Stomach (tissue), 9 donors: ENCODE measurements around the gene ADM5. TPM values are rescaled to one million over a fixed set of nuclear protein-coding genes. Genes with fewer than 3 reads are reported as not detected.

Source experiments
- DNase-seq, 2 donors: peaks; one replicate each; pipeline versions ENCODE4 v3.0.0 to v3.0.0-alpha.2; 2013 to 2019
- H3K27ac ChIP-seq, 5 donors: fragments of 200-600 bp in 4 of 5; sonication (generic) in 4 of 5; one replicate each; pipeline ENCODE4 v1.5.1; 2013 to 2019; ENCODE audit warnings: mild to moderate bottlenecking in 1 of 5, moderate library complexity in 1 of 5
- H3K27me3 ChIP-seq, 3 donors: fragments of 200-600 bp; sonication (generic); one replicate each; pipeline ENCODE4 v1.5.1; 2017 to 2019; ENCODE audit warnings: mixed run types in 1 of 3
- H3K36me3 ChIP-seq, 4 donors: fragments of 200-600 bp; sonication (generic); 1 replicate in 3 of 4; 2 replicates in 1 of 4; pipeline ENCODE4 v1.5.1; 2016 to 2019
- H3K4me1 ChIP-seq, 4 donors: fragments of 200-600 bp; sonication (generic); one replicate each; pipeline ENCODE4 v1.5.1; 2016 to 2019
- H3K4me3 ChIP-seq, 4 donors: fragments of 200-600 bp; sonication (generic) in 3 of 4; one replicate each; pipeline ENCODE4 v1.5.1; 2016 to 2019; ENCODE audit warnings: mild to moderate bottlenecking in 1 of 4
- H3K9me3 ChIP-seq, 4 donors: fragments of 200-600 bp; sonication (generic); one replicate each; pipeline ENCODE4 v1.5.1; 2016 to 2019
- EP300 ChIP-seq: sonication (generic); formaldehyde crosslinking; IDR thresholded peaks from one replicate; pipeline ENCODE4 v1.6.1; 2017; ENCODE audit warnings: antibody characterized with exemption
- POLR2A ChIP-seq, 4 donors: fragments of 450-650 bp; IDR thresholded peaks; one replicate each; pipeline ENCODE4 v1.6.1; 2016; ENCODE audit warnings: antibody characterized with exemption in 4 of 4, control low read depth in 2 of 4, mild to moderate bottlenecking in 1 of 4, moderate library complexity in 1 of 4
- POLR2AphosphoS5 ChIP-seq, 3 donors: sonication (generic); formaldehyde crosslinking; IDR thresholded peaks; one replicate each; pipeline ENCODE4 v1.6.1; 2016; ENCODE audit warnings: antibody characterized with exemption in 3 of 3
- WGBS, 5 donors: extraction: QIAGEN DNeasy Blood & Tissue Kit in 3 of 5; methylation state at CpG; one replicate each; pipeline versions ENCODE4 v1.1.5 to v1.1.7; 2013 to 2018; 5-methylcytosine and 5-hydroxymethylcytosine counted together
- intact Hi-C: fragments of 100-400 bp; cut with DNase I; formaldehyde crosslinking; loops from one replicate; pipeline ENCODE4 v1.15.1; 2023; ENCODE audit warnings: low total_unique reads
- polyA plus RNA-seq, 3 donors: library from polyadenylated mRNA; stranded (reverse); fragments of 200-250 nt; gene quantifications; one replicate each; pipeline ENCODE4 v1.2.3, GENCODE V29; 2013
- total RNA-seq, 5 donors: library from RNA; depleted of rRNA; stranded (reverse); fragments of >200 nt; gene quantifications; one replicate each; pipeline versions ENCODE4 v1.1.0 to v1.2.3, GENCODE V29; 2014 to 2016
- TF ChIP-seq, protein P1 (sequence below), 7 experiments: fragments of 450-650 bp in 4 of 7; fragments of 200-600 bp in 3 of 7; sonication (generic) in 3 of 7; IDR thresholded peaks; one replicate each; pipeline ENCODE4 v1.5.1; 2016 to 2019; ENCODE audit warnings: antibody characterized with exemption in 7 of 7, control low read depth in 2 of 7, mild to moderate bottlenecking in 1 of 7
- donor health status: healthy with polysubstance abuse.
- donor health status: Bipolar disorder and iron deficiency.
- donor health status: healthy.

Gene ADM5
- total and polyA plus RNA-seq, 8 donors = 0.61 to 2.5 (median 1.1) TPM; not detected in 3

- Histone ChIP-seq H3K36me3 (no peaks in the 10 kb centered on the region), H3K4me1 (peaks cover 0 to 4% (median 0%) of the 10 kb centered on the region in 4 donors), H3K27me3 (peaks cover 0 to 21% (median 9%) of the 10 kb centered on the region in 3 donors), H3K27ac (no peak overlapping the region), H3K4me3 (no peak overlapping the region), H3K9me3 (no peaks in the 10 kb centered on the region)
- 77 to 91% (median 87%) methylated on average over 5 of the region's 5 CpGs for WGBS, 5 donors
- intact Hi-C loops = no loop called here
- no peak for TF ChIP-seq POLR2AphosphoS5 (IDR thresholded peaks at IDR 0.05)
- no peak for TF ChIP-seq EP300
- no peak for TF ChIP-seq POLR2A (IDR thresholded peaks at IDR 0.05)
- TF ChIP-seq, protein P1, sequence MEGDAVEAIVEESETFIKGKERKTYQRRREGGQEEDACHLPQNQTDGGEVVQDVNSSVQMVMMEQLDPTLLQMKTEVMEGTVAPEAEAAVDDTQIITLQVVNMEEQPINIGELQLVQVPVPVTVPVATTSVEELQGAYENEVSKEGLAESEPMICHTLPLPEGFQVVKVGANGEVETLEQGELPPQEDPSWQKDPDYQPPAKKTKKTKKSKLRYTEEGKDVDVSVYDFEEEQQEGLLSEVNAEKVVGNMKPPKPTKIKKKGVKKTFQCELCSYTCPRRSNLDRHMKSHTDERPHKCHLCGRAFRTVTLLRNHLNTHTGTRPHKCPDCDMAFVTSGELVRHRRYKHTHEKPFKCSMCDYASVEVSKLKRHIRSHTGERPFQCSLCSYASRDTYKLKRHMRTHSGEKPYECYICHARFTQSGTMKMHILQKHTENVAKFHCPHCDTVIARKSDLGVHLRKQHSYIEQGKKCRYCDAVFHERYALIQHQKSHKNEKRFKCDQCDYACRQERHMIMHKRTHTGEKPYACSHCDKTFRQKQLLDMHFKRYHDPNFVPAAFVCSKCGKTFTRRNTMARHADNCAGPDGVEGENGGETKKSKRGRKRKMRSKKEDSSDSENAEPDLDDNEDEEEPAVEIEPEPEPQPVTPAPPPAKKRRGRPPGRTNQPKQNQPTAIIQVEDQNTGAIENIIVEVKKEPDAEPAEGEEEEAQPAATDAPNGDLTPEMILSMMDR (IDR thresholded peaks at IDR 0.05) = no peak
- DNase-seq = no peak
Observed at GRCh38 chr19:49699364-49699763, 10.0 kb downstream of the ADM5 start.

- DNase-seq = no peak
- Histone ChIP-seq H3K27ac (no peak overlapping the region), H3K27me3 (peaks cover 0 to 21% (median 9%) of the 10 kb centered on the region in 3 donors), H3K36me3 (no peaks in the 10 kb centered on the region), H3K4me3 (no peak overlapping the region), H3K9me3 (no peaks in the 10 kb centered on the region), H3K4me1 (peaks cover 0 to 4% (median 0%) of the 10 kb centered on the region in 4 donors)
- no peak for TF ChIP-seq POLR2AphosphoS5 (IDR thresholded peaks at IDR 0.05)
- TF ChIP-seq POLR2A (IDR thresholded peaks at IDR 0.05) = no peak
- TF ChIP-seq EP300 = no peak
- TF ChIP-seq, protein P1 (IDR thresholded peaks at IDR 0.05) = no peak
- intact Hi-C loops = loop anchor here (10.0 kb wide), 1 partner anchor 94 kb away; no protein-coding TSS in a partner anchor
- 50 to 59% (median 57%) methylated on average over 9 to 11 of the region's 11 CpGs for WGBS, 5 donors
Observed at GRCh38 chr19:49700563-49700962, 11.2 kb downstream of the ADM5 start.

GRCh38 chr19:49701271-49701786 is 11.9 kb downstream of the ADM5 start:
- Histone ChIP-seq H3K27me3 (peaks cover 0 to 21% (median 9%) of the 10 kb centered on the region in 3 donors), H3K27ac (no peak overlapping the region), H3K4me3 (no peak overlapping the region), H3K4me1 (peaks cover 0 to 4% (median 0%) of the 10 kb centered on the region in 4 donors), H3K9me3 (no peaks in the 10 kb centered on the region), H3K36me3 (no peaks in the 10 kb centered on the region)
- no peak for DNase-seq
- intact Hi-C loops = loop anchor here (10.0 kb wide), 1 partner anchor 93 kb away; no protein-coding TSS in a partner anchor
- no peak for TF ChIP-seq POLR2AphosphoS5 (IDR thresholded peaks at IDR 0.05)
- 28 to 51% (median 39%) methylated on average over 26 to 40 of the region's 40 CpGs for WGBS, 5 donors

GRCh38 chr19:49704888-49705642 is 15.7 kb downstream of the ADM5 start:
- H3K27me3 ChIP-seq = peaks cover 0 to 21% (median 9%) of the 10 kb centered on the region in 3 donors
- TF ChIP-seq POLR2A (IDR thresholded peaks at IDR 0.05) (no peak), POLR2AphosphoS5 (IDR thresholded peaks at IDR 0.05) (no peak), EP300 (no peak)
- TF ChIP-seq, protein P1 (IDR thresholded peaks at IDR 0.05) = no peak
- no peak overlapping the region for H3K27ac ChIP-seq
- no peaks in the 10 kb centered on the region for H3K9me3 ChIP-seq
- H3K4me3 ChIP-seq = no peak overlapping the region
- WGBS, 5 donors = 85 to 89% (median 88%) methylated on average over 12 to 22 of the region's 22 CpGs
- peaks cover 0 to 4% (median 0%) of the 10 kb centered on the region in 4 donors for H3K4me1 ChIP-seq
- no peaks in the 10 kb centered on the region for H3K36me3 ChIP-seq
- intact Hi-C loops = loop anchor here (10.0 kb wide), 1 partner anchor 90 kb away; no protein-coding TSS in a partner anchor
- DNase-seq = no peak
